ENCODE results near the gene TTC13. TPM values are rescaled to one million over a fixed set of nuclear protein-coding genes. Genes with fewer than 3 reads are reported as not detected.

The TTC13 gene
- total and polyA plus RNA-seq, 2 of the 13 experiments (the other 11 are each of a cell fraction or from before 2014, with no cell fraction given) = 5.8 to 15.9 TPM

DNA sequence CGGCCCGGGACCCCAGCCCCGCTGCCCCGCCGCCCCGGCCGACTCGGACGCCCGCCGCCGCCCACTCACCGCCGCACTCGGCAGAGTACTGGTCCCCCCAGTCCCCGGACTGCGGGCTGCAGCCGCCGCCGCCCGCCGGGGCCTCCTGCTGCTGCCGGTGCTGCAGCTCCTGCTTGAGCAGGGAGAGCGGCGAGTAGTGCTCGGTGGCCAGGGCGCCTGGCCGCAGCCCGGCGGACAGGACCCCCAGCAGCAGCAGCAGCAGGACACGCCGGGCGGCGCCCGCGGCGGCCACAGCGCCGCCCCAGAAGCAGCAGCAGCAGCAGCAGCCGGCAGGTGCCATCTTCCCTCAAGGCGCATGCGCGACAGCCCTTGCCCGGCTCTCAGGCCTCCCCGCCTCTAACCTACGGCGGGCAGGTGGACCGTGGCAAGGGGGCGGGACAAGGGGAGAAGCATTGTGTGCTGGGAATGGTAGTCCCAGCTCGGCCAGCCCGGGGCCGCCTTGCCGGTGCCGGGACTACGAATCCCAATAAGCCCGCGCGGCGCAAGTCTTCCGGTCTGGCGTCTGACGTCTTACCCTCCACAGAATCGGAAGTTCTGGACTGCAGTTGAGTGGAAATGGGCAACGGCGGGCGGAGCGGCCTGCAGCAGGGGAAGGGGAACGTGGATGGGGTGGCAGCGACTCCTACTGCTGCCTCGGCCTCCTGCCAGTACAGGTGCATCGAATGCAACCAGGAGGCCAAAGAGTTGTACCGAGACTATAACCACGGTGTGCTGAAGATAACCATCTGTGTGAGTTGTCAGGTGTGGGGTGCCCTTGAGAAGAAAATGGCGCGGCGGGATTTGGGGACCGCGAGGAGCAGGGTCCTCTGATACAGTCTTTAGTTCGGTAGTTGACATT lies at the start of gene TTC13, which contains the start of gene ARV1 (continued):
- TF ChIP-seq ZMYM3 (CRISPR knock-in tag; IDR thresholded peaks at IDR 0.05) (0 out of 2 replicates have a peak, but pooled peaks have one; percentile 22), CREM (IDR thresholded peaks at IDR 0.05) (peak; percentile 98), CREM (CRISPR knock-in tag; IDR thresholded peaks at IDR 0.05) (no peak), ZNF331 (CRISPR knock-in tag; IDR thresholded peaks at IDR 0.05) (peak; percentile 69), BRD4 (CRISPR knock-in tag; IDR thresholded peaks at IDR 0.05) (no peak), SP140L (CRISPR knock-in tag; IDR thresholded peaks at IDR 0.05; ENCODE audit: borderline replicate concordance) (0 out of 2 replicates have a peak, but pooled peaks have one; percentile 74)
- TF ChIP-seq, protein P1, sequence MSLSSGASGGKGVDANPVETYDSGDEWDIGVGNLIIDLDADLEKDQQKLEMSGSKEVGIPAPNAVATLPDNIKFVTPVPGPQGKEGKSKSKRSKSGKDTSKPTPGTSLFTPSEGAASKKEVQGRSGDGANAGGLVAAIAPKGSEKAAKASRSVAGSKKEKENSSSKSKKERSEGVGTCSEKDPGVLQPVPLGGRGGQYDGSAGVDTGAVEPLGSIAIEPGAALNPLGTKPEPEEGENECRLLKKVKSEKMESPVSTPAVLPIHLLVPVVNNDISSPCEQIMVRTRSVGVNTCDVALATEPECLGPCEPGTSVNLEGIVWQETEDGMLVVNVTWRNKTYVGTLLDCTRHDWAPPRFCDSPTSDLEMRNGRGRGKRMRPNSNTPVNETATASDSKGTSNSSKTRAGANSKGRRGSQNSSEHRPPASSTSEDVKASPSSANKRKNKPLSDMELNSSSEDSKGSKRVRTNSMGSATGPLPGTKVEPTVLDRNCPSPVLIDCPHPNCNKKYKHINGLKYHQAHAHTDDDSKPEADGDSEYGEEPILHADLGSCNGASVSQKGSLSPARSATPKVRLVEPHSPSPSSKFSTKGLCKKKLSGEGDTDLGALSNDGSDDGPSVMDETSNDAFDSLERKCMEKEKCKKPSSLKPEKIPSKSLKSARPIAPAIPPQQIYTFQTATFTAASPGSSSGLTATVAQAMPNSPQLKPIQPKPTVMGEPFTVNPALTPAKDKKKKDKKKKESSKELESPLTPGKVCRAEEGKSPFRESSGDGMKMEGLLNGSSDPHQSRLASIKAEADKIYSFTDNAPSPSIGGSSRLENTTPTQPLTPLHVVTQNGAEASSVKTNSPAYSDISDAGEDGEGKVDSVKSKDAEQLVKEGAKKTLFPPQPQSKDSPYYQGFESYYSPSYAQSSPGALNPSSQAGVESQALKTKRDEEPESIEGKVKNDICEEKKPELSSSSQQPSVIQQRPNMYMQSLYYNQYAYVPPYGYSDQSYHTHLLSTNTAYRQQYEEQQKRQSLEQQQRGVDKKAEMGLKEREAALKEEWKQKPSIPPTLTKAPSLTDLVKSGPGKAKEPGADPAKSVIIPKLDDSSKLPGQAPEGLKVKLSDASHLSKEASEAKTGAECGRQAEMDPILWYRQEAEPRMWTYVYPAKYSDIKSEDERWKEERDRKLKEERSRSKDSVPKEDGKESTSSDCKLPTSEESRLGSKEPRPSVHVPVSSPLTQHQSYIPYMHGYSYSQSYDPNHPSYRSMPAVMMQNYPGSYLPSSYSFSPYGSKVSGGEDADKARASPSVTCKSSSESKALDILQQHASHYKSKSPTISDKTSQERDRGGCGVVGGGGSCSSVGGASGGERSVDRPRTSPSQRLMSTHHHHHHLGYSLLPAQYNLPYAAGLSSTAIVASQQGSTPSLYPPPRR (CRISPR knock-in tag; IDR thresholded peaks at IDR 0.05; ENCODE audit: borderline replicate concordance) = no peak

DNA sequence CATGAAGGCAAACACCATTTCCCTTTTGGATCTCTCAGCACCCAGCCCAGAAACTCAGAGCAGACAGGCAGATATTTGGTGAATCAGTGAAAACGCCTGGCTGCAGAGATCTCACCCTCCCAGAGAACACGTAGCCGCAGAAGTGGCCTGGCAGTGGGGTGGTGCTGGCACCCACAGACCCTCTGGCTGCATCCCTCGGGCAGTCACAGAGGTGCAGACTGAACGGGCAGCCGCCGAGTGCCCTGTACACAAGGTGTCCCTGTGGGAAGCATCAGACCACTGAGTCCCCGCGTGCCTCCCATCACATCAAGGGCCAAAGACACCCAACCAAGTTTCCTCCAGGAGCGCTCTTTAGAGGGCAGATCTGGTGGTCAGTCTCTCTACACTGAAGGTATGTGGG lies 49.3 kb upstream of the TTC13 start:
- Histone ChIP-seq H3K27ac (ENCODE audit: extremely low read length, insufficient read depth, low read length) (no peak overlapping the region), H3K79me2 (ENCODE audit: insufficient read depth, low read length) (no peaks in the 10 kb centered on the region), H3K36me3 (replicated peaks in 1 of 2; ENCODE audit: control insufficient read depth in 1 of 2, insufficient read depth in 2 of 2, low read length in 2 of 2) (no peaks in the 10 kb centered on the region), H3K4me2 (ENCODE audit: low read depth, low read length) (no peak overlapping the region), H3K27me3 (ENCODE audit: control insufficient read depth in 1 of 2, insufficient read depth in 2 of 2, low read length in 2 of 2) (peaks cover 0 to 3% of the 10 kb centered on the region in 2 experiments; a peak in 1 of 5 replicates), H3K4me3 (replicated peaks in 1 of 3; ENCODE audit: insufficient read depth in 1 of 3, low read depth in 2 of 3, low read length in 3 of 3) (no peak overlapping the region), H3K4me1 (ENCODE audit: insufficient read depth, low read length) (0 out of 2 replicates have a peak, but pooled peaks cover 6% of the 10 kb centered on the region), H4K20me1 (ENCODE audit: insufficient read depth, low read length) (no peaks in the 10 kb centered on the region), H2AFZ (ENCODE audit: low read length) (no peak overlapping the region), H3K9me3 (ENCODE audit: low read length) (no peaks in the 10 kb centered on the region), H3K9ac (ENCODE audit: insufficient read depth, low read depth, low read length) (no peak overlapping the region)
- intact Hi-C loops (cut with micrococcal nuclease; ENCODE audit: unreplicated experiment) = no loop called here
- FAIRE-seq (no peak), ATAC-seq (0 out of 3 replicates have a peak, but pooled peaks have one; percentile 23), DNase-seq (ENCODE audit: low spot score) (no peak)
- POLR2A ChIA-PET = no interaction called here
- CTCF ChIA-PET (ENCODE audit: low intra/inter-chr PET ratio, low total read pairs) = no interaction called here
- in situ Hi-C loops (cut with HindIII; ENCODE audit: extremely low pct_ligation_motif_present, low pct_unique_long_range_greater_than_20kb) = no loop called here
- 69% methylated on average over 4 of the region's 10 CpGs for WGBS (ENCODE audit: low lambda C conversion rate)
- no TSS peak for BruUV-seq (replicated peaks)
- no peak for TF ChIP-seq RBFOX2 (IDR thresholded peaks at IDR 0.05; ENCODE audit: low read depth, low read length)
- TF ChIP-seq, protein P2, sequence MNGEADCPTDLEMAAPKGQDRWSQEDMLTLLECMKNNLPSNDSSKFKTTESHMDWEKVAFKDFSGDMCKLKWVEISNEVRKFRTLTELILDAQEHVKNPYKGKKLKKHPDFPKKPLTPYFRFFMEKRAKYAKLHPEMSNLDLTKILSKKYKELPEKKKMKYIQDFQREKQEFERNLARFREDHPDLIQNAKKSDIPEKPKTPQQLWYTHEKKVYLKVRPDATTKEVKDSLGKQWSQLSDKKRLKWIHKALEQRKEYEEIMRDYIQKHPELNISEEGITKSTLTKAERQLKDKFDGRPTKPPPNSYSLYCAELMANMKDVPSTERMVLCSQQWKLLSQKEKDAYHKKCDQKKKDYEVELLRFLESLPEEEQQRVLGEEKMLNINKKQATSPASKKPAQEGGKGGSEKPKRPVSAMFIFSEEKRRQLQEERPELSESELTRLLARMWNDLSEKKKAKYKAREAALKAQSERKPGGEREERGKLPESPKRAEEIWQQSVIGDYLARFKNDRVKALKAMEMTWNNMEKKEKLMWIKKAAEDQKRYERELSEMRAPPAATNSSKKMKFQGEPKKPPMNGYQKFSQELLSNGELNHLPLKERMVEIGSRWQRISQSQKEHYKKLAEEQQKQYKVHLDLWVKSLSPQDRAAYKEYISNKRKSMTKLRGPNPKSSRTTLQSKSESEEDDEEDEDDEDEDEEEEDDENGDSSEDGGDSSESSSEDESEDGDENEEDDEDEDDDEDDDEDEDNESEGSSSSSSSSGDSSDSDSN (CRISPR knock-in tag; IDR thresholded peaks at IDR 0.05) = no peak
- TF ChIP-seq ZNF75D (CRISPR knock-in tag; IDR thresholded peaks at IDR 0.05; ENCODE audit: borderline replicate concordance) = no peak
- TF ChIP-seq, protein P3, sequence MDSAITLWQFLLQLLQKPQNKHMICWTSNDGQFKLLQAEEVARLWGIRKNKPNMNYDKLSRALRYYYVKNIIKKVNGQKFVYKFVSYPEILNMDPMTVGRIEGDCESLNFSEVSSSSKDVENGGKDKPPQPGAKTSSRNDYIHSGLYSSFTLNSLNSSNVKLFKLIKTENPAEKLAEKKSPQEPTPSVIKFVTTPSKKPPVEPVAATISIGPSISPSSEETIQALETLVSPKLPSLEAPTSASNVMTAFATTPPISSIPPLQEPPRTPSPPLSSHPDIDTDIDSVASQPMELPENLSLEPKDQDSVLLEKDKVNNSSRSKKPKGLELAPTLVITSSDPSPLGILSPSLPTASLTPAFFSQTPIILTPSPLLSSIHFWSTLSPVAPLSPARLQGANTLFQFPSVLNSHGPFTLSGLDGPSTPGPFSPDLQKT (CRISPR knock-in tag; IDR thresholded peaks at IDR 0.05; ENCODE audit: borderline replicate concordance) = no peak
- TF ChIP-seq MED8 (CRISPR knock-in tag; IDR thresholded peaks at IDR 0.05; ENCODE audit: insufficient replicate concordance) = no peak
- no peak for TF ChIP-seq RCOR2 (CRISPR knock-in tag; IDR thresholded peaks at IDR 0.05)
- no peak for TF ChIP-seq ZNF747 (CRISPR knock-in tag; IDR thresholded peaks at IDR 0.05; ENCODE audit: borderline replicate concordance)
